ENCODE results near the gene MLXIP. TPM values are rescaled to one million over a fixed set of nuclear protein-coding genes. Genes with fewer than 3 reads are reported as not detected.

MLXIP gene
- total and polyA plus RNA-seq, 2 of the 13 experiments (the other 11 are each of a cell fraction or from before 2014, with no cell fraction given): 5.3 to 6.7 TPM

- TF ChIP-seq ZNF709 (CRISPR knock-in tag; IDR thresholded peaks at IDR 0.05) (peak; percentile 77; the same call in 1 of the 2 replicates), ZNF232 (CRISPR knock-in tag; IDR thresholded peaks at IDR 0.05; ENCODE audit: borderline replicate concordance) (no peak), RAD51 (IDR thresholded peaks at IDR 0.05; ENCODE audit: borderline replicate concordance) (peak; percentile 83), SMAD9 (CRISPR knock-in tag; IDR thresholded peaks at IDR 0.05) (no peak; the same call in 1 of the 2 replicates), CBFB (CRISPR knock-in tag; IDR thresholded peaks at IDR 0.05) (no peak; the same call in 1 of the 2 replicates), STAG1 (CRISPR knock-in tag; IDR thresholded peaks at IDR 0.05) (peak; percentile 17; the same call in 1 of the 2 replicates), ZNF598 (CRISPR knock-in tag; IDR thresholded peaks at IDR 0.05; ENCODE audit: borderline replicate concordance) (0 out of 2 replicates have a peak, but pooled peaks have one; percentile 29), HNRNPUL1 (IDR thresholded peaks at IDR 0.05; ENCODE audit: low read depth, low read length) (no peak), ZNF550 (CRISPR knock-in tag; IDR thresholded peaks at IDR 0.05; ENCODE audit: borderline replicate concordance) (no peak), ERF (CRISPR knock-in tag; IDR thresholded peaks at IDR 0.05) (peak; percentile 58), ZNF609 (CRISPR knock-in tag; IDR thresholded peaks at IDR 0.05; ENCODE audit: borderline replicate concordance) (no peak), ZC3H13 (CRISPR knock-in tag; IDR thresholded peaks at IDR 0.05) (0 out of 2 replicates have a peak, but pooled peaks have one; percentile 22), ZNF329 (CRISPR knock-in tag; IDR thresholded peaks at IDR 0.05; ENCODE audit: low read depth) (0 out of 2 replicates have a peak, but pooled peaks have one; percentile 38), KDM5B (CRISPR knock-in tag; IDR thresholded peaks at IDR 0.05; ENCODE audit: borderline replicate concordance) (peak; percentile 62; the same call in 1 of the 2 replicates), RFX1 (IDR thresholded peaks at IDR 0.05) (peak; percentile 28; the same call in 1 of the 2 replicates), ZZZ3 (CRISPR knock-in tag; IDR thresholded peaks at IDR 0.05; ENCODE audit: borderline replicate concordance) (0 out of 2 replicates have a peak, but pooled peaks have one; percentile 15), ZNF644 (CRISPR knock-in tag; IDR thresholded peaks at IDR 0.05; ENCODE audit: low read depth) (peak; percentile 92; the same call in 1 of the 2 replicates), PHF5A (CRISPR knock-in tag; IDR thresholded peaks at IDR 0.05; ENCODE audit: low read depth, unreplicated experiment) (peak; percentile 46), SAP130 (CRISPR knock-in tag; IDR thresholded peaks at IDR 0.05; ENCODE audit: low read depth) (peak; percentile 54), SP1 (IDR thresholded peaks at IDR 0.05) (no peak), SP1 (CRISPR knock-in tag; IDR thresholded peaks at IDR 0.05) (0 out of 2 replicates have a peak, but pooled peaks have one; percentile 16)
- TF ChIP-seq, protein P1, sequence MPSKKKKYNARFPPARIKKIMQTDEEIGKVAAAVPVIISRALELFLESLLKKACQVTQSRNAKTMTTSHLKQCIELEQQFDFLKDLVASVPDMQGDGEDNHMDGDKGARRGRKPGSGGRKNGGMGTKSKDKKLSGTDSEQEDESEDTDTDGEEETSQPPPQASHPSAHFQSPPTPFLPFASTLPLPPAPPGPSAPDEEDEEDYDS (CRISPR knock-in tag; IDR thresholded peaks at IDR 0.05): peak; percentile 89
- TF ChIP-seq, protein P2, sequence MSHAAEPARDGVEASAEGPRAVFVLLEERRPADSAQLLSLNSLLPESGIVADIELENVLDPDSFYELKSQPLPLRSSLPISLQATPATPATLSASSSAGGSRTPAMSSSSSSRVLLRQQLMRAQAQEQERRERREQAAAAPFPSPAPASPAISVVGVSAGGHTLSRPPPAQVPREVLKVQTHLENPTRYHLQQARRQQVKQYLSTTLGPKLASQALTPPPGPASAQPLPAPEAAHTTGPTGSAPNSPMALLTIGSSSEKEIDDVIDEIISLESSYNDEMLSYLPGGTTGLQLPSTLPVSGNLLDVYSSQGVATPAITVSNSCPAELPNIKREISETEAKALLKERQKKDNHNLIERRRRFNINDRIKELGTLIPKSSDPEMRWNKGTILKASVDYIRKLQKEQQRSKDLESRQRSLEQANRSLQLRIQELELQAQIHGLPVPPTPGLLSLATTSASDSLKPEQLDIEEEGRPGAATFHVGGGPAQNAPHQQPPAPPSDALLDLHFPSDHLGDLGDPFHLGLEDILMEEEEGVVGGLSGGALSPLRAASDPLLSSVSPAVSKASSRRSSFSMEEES (CRISPR knock-in tag; IDR thresholded peaks at IDR 0.05): 0 out of 2 replicates have a peak, but pooled peaks have one; percentile 60
These were observed 14.4 kb upstream of the MLXIP start (continued) for GRCh38 chr12:122064025-122064777.
